Measurements from ENCODE around the gene FOXD4L6. TPM values are rescaled to one million over a fixed set of nuclear protein-coding genes. Genes with fewer than 3 reads are reported as not detected.
"Not testable (repeated sequence)": the region's sequence is repeated elsewhere in the genome, so short reads cannot be mapped to it uniquely, and the experiment has no call there.

The FOXD4L6 gene
- total and polyA plus RNA-seq, 12 donors, result not detected

DNA sequence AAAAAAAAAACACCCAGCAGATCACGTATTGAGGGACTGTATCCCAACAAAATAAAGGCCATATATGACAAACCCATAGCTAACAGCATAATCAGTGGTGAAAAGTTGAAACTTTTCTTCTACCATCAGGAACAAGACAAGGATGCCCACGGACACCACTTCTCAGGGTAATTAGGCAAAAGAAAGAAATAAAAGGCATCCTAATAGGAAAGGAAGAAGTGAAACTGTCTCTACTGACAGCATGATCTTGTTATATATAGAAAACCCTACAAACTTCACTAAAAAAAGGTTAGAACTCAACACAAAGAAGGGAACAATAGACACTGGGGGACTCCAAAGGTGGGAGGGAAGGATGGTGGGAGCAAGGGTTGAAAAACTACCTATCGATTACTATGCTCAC is 42.3 kb downstream of the FOXD4L6 start:
- intact Hi-C loops (cut with DNase I); H3K4me3 ChIP-seq; ATAC-seq; H3K9me3 ChIP-seq; H3K27ac ChIP-seq; H3K36me3 ChIP-seq; DNase-seq; H3K4me1 ChIP-seq: not testable (repeated sequence)
- WGBS, 2 donors, result 68 to 72% methylated on average over 3 of the region's 3 CpGs
- peaks cover 0 to 12% (median 0%) of the 10 kb centered on the region in 7 donors for H3K27me3 ChIP-seq

DNA sequence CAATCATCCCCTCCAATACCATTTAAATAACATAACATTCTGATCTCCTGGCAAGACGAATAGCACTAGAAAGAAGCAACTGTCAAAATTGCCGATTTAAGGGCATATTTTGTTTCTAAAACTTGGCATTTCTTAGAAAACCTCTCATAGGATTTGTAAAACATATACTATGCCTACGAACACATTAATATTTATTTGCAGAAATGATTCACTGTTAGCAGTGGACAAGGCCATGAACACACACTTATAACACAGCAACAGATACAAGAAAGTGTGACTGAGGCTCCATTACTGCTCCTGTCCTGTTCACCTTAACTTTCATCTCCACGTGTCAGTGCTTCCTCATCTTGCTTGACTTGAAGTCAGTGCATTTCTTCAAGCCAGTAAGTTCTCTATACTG is 46.1 kb downstream of the FOXD4L6 start:
- H3K9me3 ChIP-seq; H3K4me1 ChIP-seq; ATAC-seq; H3K4me3 ChIP-seq; intact Hi-C loops (cut with DNase I); DNase-seq; H3K27ac ChIP-seq; H3K27me3 ChIP-seq; H3K36me3 ChIP-seq: not testable (repeated sequence)
- 48 to 66% methylated on average over 4 of the region's 4 CpGs for WGBS, 2 donors

DNA sequence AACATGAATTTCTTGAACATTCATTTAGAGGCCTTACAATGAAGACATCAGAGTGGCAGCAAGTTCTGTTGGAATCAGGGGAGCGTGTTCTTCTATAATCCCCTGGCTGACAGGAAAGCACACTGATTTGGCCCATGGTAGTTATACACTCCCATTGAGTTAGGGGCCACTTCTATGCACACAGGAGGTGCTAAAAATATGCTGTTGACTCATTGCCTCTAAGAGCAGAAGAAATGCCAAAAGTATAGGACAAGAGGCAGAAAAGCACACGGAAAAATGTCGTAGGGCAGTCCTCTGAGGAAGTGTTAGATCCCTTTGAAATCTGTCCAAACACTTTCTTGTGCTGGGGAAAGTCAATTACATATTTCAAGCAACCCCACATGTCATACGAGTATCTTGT is 49.0 kb downstream of the FOXD4L6 start:
- 57 to 59% methylated on average over 4 of the region's 4 CpGs for WGBS, 2 donors
- not testable (repeated sequence) for ATAC-seq, H3K36me3 ChIP-seq

DNA sequence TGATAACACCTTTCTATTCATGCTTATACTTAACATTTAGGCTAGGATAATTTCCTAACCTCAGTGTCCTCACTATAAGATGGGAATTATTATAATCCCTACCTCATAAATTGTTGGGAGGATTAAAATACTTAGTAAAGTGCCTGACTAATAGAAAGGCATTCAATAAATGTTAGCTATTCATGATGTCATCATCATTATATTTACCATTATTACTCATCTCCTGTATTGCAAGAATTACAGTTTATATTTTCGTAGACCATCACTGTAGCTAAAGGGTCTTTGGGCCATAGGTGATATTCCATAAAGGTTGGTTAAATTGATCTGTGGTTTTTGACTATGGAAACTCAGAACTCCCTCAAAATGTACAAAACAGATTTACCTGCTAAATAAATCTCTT is 50.9 kb downstream of the FOXD4L6 start:
- H3K36me3 ChIP-seq; DNase-seq; H3K4me3 ChIP-seq; H3K9me3 ChIP-seq; H3K27ac ChIP-seq; intact Hi-C loops (cut with DNase I); ATAC-seq: not testable (repeated sequence)
- WGBS, 2 donors, result 28 to 87% methylated on average over 1 of the region's 1 CpG
- H3K4me1 ChIP-seq, result peaks cover 0 to 10% (median 0%) of the 10 kb centered on the region in 9 donors
- peaks cover 0 to 43% (median 3%) of the 10 kb centered on the region in 7 donors for H3K27me3 ChIP-seq

More for the DNA sequence above, 49.0 kb downstream of the FOXD4L6 start:
- H3K9me3 ChIP-seq; H3K27ac ChIP-seq; H3K4me1 ChIP-seq; H3K4me3 ChIP-seq; intact Hi-C loops (cut with DNase I); DNase-seq: not testable (repeated sequence)
- peaks cover 0 to 26% (median 0%) of the 10 kb centered on the region in 7 donors for H3K27me3 ChIP-seq

Other genes starting within 250 kb of the FOXD4L6 start
- gene ZNG1F, start 60.6 kb upstream of the FOXD4L6 start, total RNA-seq, result 1 to 10 TPM; 1.3 to 7.2 (median 3.2) TPM
- 1 to 10 TPM; 2.8 to 9.2 TPM for gene ZNG1F, start 60.6 kb upstream of the FOXD4L6 start, polyA plus RNA-seq

All from heart right ventricle (tissue), 16 donors.